Immature natural killer cell (primary cell): Measurements from ENCODE around the gene HES7. TPM values are rescaled to one million over a fixed set of nuclear protein-coding genes. Genes with fewer than 3 reads are reported as not detected.

Experiments
- DNase-seq, 3 donors: peaks; one replicate each; pipeline ENCODE4 v3.0.0; 2022; ENCODE audit warnings: mixed read lengths in 1 of 3
- H3K27ac Mint-ChIP-seq, 6 donors: one replicate each; pipeline ENCODE4 v1.8.0; 2020; ENCODE audit warnings: mixed read lengths in 6 of 6, mild to moderate bottlenecking in 5 of 6, inconsistent platforms in 4 of 6, moderate library complexity in 3 of 6
- H3K27me3 Mint-ChIP-seq, 3 donors: one replicate each; pipeline ENCODE4 v1.8.0; 2020 to 2021; ENCODE audit warnings: low read depth in 3 of 3, mild to moderate bottlenecking in 3 of 3, mixed read lengths in 3 of 3, moderate library complexity in 3 of 3, inconsistent platforms in 1 of 3
- H3K36me3 Mint-ChIP-seq, 3 donors: one replicate each; pipeline ENCODE4 v1.8.0; 2020; ENCODE audit warnings: mixed read lengths in 3 of 3, inconsistent platforms in 2 of 3, mild to moderate bottlenecking in 2 of 3
- H3K4me1 Mint-ChIP-seq, 2 donors: one replicate each; pipeline ENCODE4 v1.8.0; 2020; ENCODE audit warnings: inconsistent platforms in 2 of 2, mild to moderate bottlenecking in 2 of 2, mixed read lengths in 2 of 2, moderate library complexity in 1 of 2
- H3K4me3 Mint-ChIP-seq, 5 donors: one replicate each; pipeline ENCODE4 v1.8.0; 2020; ENCODE audit warnings: mild to moderate bottlenecking in 5 of 5, mixed read lengths in 5 of 5, inconsistent platforms in 3 of 5, moderate library complexity in 3 of 5
- H3K9me3 Mint-ChIP-seq, 6 donors: one replicate each; pipeline ENCODE4 v1.8.0; 2020; ENCODE audit warnings: mild to moderate bottlenecking in 6 of 6, mixed read lengths in 6 of 6, inconsistent platforms in 4 of 6, moderate library complexity in 3 of 6
- polyA plus RNA-seq, 3 donors: library from polyadenylated mRNA; unstranded; fragments of 300-500 nt; fragmentation: Illumina TruSeq; gene quantifications; one replicate each; pipeline ENCODE4 v1.2.3, GENCODE V29; 2021

Gene HES7
- polyA plus RNA-seq, 3 donors from 2014 or later: not detected

DNA sequence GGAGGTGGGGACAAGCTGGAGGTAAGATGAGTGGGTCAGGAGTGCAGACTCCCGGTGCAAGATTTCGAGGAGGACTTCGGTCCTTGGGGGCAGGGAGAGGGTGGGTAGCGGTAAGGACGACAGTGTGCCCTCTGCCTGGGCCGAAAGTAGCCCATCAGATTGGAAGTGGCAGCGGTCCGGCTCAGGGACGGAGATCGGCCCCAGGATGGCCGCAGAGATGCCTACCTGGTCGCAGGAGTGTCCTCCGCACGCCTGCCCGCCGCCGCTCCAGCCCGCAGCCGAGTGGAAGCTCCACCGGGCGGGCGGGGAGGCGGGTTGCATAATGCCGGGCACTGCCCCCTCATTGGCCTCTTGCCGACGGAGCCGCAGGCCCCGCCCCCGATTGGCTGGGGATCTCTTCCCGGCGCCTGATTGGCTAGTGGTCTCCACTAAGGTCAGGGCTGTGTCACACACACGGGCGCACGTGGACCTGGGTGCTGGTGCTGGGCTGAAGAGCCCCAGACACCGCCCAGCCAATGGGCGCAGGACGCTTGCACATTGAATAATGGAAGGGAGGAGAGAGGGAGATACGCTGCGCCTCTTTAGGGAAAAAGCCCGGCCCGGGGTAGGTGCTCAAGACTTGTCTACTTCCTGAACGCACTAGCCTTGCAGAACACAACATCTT, 28.3 kb upstream of the HES7 start, which contains the start of gene PER1:
Gene PER1, minus strand, starts transcription at position 293 of the 664 bp plus-strand sequence. CDS start 1,698 bp downstream, outside the sequence.
- peak within 1 kb of the TSS in 2 of 6 donors; percentile 90 to 95 for H3K27ac Mint-ChIP-seq
- H3K4me1 Mint-ChIP-seq: peaks cover 9 to 38% of the 10 kb centered on the region in 2 donors

DNA sequence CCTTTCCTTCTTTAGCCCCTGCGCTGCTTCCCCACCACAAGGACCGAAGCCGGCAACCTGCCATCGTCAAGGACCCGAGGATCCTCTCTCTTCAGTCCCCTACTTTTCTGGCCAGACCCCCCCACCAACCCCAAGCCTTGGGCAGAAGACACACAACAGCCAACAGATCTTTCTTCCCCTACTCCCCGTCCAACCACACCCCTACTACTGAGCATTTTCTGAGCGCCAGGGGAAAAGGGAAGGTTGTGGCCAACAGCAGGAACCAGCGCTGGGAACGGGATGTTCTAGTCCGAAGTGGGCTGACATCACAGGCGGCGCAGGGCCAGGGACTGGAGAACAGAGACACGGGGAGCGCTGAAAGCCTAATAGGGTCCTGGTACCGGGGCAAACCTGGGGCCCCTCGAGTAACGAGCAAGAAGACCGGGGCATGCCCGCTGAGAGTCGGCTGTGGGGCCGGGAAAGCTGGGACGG, 27.8 kb upstream of the HES7 start:
- peak in 1 of 3 donors; percentile 50 for DNase-seq
- Mint-ChIP-seq H3K9me3 (peaks cover 0 to 4% (median 0%) of the 10 kb centered on the region in 6 donors), H3K36me3 (peaks cover 4 to 16% (median 7%) of the 10 kb centered on the region in 3 donors), H3K27ac (peak overlapping the region in 2 of 6 donors; percentile 90 to 92), H3K4me3 (peak overlapping the region; percentile 85 to 97 (median 90)), H3K27me3 (peaks cover 49 to 55% (median 50%) of the 10 kb centered on the region in 3 donors), H3K4me1 (peaks cover 9 to 40% of the 10 kb centered on the region in 2 donors)

More for the DNA sequence above, 28.3 kb upstream of the HES7 start, which contains the start of gene PER1:
- Mint-ChIP-seq H3K27me3 (peaks cover 47 to 50% (median 50%) of the 10 kb centered on the region in 3 donors), H3K36me3 (peaks cover 0 to 12% (median 4%) of the 10 kb centered on the region in 3 donors), H3K4me3 (peak within 1 kb of the TSS; percentile 85 to 97 (median 90)), H3K9me3 (peaks cover 0 to 4% (median 0%) of the 10 kb centered on the region in 6 donors)
- peak; percentile 81 to 83 (median 82) for DNase-seq

DNA sequence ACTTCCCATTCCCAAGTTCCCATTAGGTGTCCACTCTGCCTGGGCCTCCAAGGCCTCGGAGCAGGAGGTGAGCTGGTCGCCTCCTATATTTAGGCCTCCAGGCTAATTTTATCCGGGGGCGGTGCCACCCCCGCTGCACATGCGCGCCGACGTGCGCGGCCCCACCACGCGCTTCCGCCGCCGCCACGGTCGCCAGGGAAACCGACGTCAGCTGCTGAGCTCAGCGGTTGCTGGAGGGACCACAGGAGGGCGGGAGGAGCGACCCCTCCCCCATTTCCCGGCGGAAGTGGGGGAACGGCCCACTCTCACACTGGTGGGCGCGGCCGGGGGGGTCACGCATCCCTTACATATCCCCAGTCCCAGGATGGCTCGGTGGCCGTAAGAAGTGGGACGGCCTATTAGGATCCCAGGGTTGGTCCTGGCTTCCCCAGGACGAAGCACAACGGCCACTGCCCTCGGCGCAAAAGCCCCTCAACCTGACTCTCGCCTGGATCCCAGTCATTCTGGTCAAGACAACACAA, 27.3 kb upstream of the HES7 start:
- H3K27ac Mint-ChIP-seq: peak overlapping the region in 3 of 6 donors; percentile 88 to 92 (median 90)
- DNase-seq: peak; percentile 94 to 95 (median 95)
- H3K9me3 Mint-ChIP-seq: peaks cover 0 to 4% (median 0%) of the 10 kb centered on the region in 6 donors
- peak overlapping the region; percentile 85 to 97 (median 90) for H3K4me3 Mint-ChIP-seq
- H3K4me1 Mint-ChIP-seq: peaks cover 9 to 40% of the 10 kb centered on the region in 2 donors
- H3K36me3 Mint-ChIP-seq: peaks cover 4 to 21% (median 12%) of the 10 kb centered on the region in 3 donors
- peaks cover 54 to 58% (median 54%) of the 10 kb centered on the region in 3 donors for H3K27me3 Mint-ChIP-seq

DNA sequence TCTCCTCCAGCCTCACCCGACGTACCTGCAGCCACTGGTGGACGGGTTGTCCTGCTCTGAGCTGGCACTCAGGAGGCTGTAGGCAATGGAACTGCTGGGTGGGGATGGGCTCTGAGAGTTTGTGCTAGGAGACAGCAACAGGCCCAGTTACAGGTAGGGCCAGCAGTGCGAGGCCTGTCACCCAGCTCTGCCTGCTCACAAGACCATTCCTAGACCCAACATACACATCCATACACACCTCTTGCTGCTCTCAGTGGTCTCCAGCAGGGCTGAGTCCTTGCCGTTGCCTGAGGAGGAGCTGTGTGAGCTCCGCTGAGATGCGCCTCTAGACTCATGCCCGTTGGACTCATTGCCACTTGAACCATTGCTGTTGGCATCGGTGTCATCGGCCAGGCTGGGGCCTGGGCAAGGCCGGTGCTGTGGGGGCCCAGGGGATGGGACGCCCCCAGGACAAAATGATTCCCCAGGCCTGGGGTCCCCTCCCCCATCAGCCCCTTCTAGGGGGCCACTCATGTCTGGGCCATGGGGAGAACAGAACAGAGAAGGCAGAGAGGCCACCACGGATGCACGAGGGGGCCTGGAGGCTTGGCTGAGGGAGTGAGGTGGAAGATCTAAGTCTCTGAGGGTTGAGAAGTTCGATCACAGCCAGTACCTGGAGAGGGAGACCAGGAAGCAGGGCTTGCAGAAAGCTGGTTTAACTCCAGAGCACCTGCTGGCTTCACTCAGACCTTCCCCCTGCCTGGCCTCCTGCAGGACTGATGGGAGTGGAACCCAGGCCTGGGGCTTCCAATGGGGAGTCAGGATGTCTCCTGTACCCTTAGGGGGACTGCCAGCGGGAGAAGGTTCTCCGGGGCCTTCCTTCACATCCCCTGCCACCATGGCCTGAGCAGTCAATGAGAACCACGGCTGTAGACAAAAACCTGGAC, 26.6 kb upstream of the HES7 start:
- Mint-ChIP-seq H3K4me3 (peak overlapping the region; percentile 85 to 97 (median 90)), H3K9me3 (peaks cover 0 to 4% (median 0%) of the 10 kb centered on the region in 6 donors), H3K27ac (peak overlapping the region; percentile 49 to 92 (median 63)), H3K4me1 (peaks cover 9 to 40% of the 10 kb centered on the region in 2 donors), H3K36me3 (peaks cover 4 to 25% (median 12%) of the 10 kb centered on the region in 3 donors), H3K27me3 (peaks cover 54 to 58% (median 56%) of the 10 kb centered on the region in 3 donors)
- DNase-seq: no peak

DNA sequence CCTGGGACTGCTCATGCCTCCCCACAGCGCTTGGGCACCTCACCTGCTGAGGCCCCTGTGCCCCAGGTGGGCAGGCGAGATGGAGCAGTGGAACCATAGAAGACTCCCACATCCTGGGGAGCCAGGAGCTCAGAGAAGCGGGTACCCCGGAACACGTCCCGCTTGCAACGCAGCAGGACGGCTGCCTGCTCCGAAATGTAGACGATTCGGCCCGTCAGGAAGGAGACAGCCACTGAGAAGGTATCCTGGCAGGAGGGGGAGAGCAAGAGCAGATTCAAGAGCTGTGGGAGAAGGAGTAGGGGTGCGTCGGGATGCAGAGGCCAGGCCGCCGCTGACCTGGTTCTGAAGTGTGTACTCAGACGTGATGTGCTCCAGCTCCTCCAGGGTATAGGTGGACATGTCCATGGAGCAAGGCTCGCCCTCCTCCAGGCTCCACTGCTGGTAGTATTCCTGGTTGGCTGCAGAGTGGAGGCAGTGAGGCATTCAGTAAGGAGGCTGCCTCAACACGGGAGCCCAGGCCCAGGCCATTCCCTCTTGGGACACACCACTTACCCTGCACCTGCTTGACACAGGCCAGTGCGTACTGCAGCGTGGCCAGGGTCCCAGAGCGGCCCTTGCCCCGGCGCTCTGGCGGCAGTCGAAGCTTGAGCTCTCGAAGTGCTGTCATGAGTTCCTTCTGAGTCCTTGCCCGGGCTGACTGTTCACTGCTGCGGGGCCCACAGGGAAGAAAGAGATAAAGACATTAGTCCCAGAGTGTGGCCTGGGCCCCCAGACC, 25.7 kb upstream of the HES7 start:
- peaks cover 4 to 25% (median 12%) of the 10 kb centered on the region in 3 donors for H3K36me3 Mint-ChIP-seq
- peaks cover 54 to 64% (median 59%) of the 10 kb centered on the region in 3 donors for H3K27me3 Mint-ChIP-seq
- H3K4me3 Mint-ChIP-seq: peak overlapping the region in 4 of 5 donors; percentile 6 to 53 (median 38)
- H3K27ac Mint-ChIP-seq: peak overlapping the region; percentile 53 to 92 (median 66)
- H3K9me3 Mint-ChIP-seq: peaks cover 0 to 4% (median 0%) of the 10 kb centered on the region in 6 donors
- DNase-seq: no peak
- peaks cover 9 to 40% of the 10 kb centered on the region in 2 donors for H3K4me1 Mint-ChIP-seq

DNA sequence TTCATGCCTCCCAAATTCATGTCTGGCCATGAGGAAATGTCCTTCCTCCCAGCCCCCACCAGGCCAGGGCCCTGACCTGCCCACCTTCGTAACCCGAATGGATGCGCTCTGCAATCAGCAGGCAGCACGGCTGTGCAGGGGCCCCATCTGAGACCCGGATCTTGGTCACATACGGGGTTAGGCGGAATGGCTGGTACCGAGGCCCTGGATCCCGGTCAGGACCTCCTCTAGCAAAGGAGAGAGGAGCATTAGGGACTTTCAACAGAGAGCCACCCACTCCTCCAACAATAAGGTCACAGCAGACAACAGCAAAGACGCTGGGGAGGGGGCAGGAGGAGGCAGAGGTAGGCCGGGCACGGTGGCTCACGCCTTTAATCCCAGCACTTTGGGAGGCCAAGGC, 24.7 kb upstream of the HES7 start:
- Mint-ChIP-seq H3K27ac (peak overlapping the region in 2 of 6 donors; percentile 30 to 57), H3K27me3 (peaks cover 55 to 66% (median 58%) of the 10 kb centered on the region in 3 donors), H3K36me3 (peaks cover 4 to 31% (median 12%) of the 10 kb centered on the region in 3 donors), H3K9me3 (peaks cover 0 to 4% (median 0%) of the 10 kb centered on the region in 6 donors), H3K4me3 (peak overlapping the region in 1 of 5 donors; percentile 13), H3K4me1 (peaks cover 9 to 39% of the 10 kb centered on the region in 2 donors)
- DNase-seq: no peak

DNA sequence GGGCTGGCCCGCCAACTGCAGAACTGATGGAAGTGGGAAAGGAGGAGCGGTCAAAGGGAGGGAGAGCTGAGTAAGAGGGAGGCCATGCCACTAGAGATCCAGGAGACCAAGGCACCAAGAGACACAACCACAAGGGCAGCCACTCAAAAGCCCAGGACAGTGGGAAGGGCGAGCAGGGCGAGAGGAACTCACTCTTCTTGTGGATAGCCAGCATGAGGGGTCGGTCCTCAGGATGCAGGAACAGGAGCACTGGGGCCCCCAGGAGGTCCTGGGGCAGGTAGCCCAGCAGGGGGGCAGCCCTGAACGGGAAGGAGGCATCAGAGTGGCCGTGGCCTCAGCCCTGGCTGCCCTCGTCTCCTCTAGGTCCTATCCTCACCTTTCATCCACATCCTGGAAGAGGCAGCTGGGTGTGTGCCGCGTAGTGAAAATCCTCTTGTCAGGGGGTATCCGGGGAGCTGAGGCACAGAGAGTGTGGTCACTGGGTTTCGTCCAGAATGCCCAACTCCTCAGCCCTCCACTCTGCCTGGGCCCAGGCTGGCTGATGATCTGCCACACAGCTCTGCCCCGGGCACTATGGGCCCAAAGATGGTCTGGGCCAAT, 24.0 kb upstream of the HES7 start:
- H3K4me3 Mint-ChIP-seq: peak overlapping the region in 1 of 5 donors; percentile 33
- DNase-seq: no peak
- peaks cover 0 to 4% (median 0%) of the 10 kb centered on the region in 6 donors for H3K9me3 Mint-ChIP-seq
- peaks cover 9 to 33% of the 10 kb centered on the region in 2 donors for H3K4me1 Mint-ChIP-seq
- peak overlapping the region in 4 of 6 donors; percentile 42 to 73 (median 59) for H3K27ac Mint-ChIP-seq
- peaks cover 55 to 69% (median 56%) of the 10 kb centered on the region in 3 donors for H3K27me3 Mint-ChIP-seq
- peaks cover 4 to 31% (median 12%) of the 10 kb centered on the region in 3 donors for H3K36me3 Mint-ChIP-seq

DNA sequence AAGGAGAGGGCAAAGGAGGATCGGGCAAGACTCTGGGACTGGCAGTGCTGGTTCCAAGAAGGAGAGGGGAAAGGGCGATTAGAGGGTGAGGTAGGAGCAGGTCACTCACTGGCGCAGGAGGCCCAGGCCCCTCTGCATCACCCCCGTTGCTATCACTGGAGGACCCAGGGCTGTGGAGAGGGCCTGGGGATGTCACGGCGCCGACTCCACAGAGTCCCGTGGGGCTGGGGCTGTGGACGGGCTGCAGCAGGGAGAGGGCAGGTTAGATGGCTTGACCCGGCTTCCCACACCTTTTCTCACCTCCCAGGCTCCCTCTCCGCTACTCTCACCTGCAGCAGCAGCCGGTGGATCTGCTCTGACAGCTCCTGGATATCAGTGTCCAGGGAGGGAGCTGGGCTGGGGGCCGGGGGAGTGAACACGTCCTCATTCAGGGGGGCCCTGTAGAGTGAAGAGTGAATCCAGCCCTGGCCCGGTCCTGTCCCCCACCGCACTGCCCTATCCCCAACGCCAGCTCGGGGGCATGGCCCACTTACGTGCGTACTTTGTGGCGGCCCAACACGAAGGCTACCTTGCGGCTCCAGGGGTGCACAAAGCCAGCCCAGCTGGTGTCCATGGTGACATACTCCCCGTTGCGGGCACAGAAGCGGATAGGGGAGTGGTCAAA, 23.4 kb upstream of the HES7 start:
- Mint-ChIP-seq H3K27ac (peak overlapping the region in 3 of 6 donors; percentile 42 to 61 (median 57)), H3K4me3 (peak overlapping the region in 1 of 5 donors; percentile 33), H3K27me3 (peaks cover 55 to 64% (median 56%) of the 10 kb centered on the region in 3 donors), H3K9me3 (peaks cover 0 to 4% (median 0%) of the 10 kb centered on the region in 6 donors), H3K36me3 (peaks cover 4 to 31% (median 12%) of the 10 kb centered on the region in 3 donors), H3K4me1 (peaks cover 9 to 26% of the 10 kb centered on the region in 2 donors)
- no peak for DNase-seq

DNA sequence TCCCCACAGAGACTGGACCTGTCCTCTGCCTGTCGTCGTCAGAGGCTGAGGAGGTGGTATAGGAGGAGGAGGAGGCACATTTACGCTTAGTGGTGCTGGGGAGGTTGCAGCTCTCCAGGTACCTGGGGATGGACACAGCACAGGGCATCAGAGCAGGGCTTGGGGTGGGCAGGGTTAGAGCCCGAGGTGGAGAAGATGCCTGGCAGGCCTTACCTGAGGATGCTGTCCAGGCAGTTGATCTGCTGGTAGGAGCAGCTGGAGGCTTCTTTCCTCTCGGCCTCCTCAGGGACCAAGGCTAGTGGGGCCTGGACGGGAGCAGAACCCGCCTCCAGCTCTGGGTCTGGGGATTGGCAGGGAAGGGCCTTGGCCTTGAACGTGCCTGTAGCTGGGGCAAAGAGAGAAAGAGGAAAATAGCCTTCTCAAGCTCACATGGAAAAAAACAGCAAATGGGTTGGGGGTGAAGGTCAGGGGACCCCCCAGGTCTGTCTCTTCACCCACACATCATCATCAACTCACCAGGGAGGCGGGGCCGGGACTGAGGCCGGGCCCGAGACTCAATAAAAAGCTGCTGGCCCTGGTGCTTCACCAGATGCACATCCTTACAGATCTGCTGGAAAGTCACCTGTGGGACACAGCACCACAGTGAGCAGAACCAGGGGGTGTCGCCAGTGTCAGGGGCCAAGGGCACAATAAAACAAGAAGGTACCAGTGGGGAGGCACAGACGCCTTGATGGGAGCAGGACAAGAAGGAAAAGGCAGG, 22.7 kb upstream of the HES7 start:
- Mint-ChIP-seq H3K27ac (peak overlapping the region in 2 of 6 donors; percentile 53 to 57), H3K27me3 (peaks cover 53 to 61% (median 54%) of the 10 kb centered on the region in 3 donors), H3K4me3 (peak overlapping the region in 1 of 5 donors; percentile 33)

DNA sequence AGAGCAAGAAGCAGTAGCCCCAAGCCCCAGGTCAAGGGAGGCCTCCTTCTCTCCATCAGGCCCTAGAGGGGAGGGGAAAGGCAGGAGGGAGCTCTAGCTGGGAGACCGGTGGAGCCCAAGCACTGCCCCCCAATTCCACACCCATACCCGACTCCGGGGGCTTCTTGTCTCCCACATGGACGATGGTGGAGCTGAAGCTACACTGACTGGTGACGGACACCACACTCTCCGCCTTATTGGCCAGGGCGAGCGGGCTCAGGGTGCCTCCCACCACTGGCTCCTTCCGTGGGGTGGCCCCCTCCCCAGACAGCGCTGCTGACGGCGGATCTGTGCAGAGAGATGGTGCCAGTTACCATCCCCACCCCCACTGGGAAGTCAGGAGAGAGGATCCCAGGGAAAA, 21.9 kb upstream of the HES7 start:
- peak overlapping the region in 1 of 6 donors; percentile 53 for H3K27ac Mint-ChIP-seq
- peaks cover 6 to 31% (median 12%) of the 10 kb centered on the region in 3 donors for H3K36me3 Mint-ChIP-seq
- no peak overlapping the region for H3K4me3 Mint-ChIP-seq
- no peaks in the 10 kb centered on the region for H3K9me3 Mint-ChIP-seq
- peaks cover 9 to 14% of the 10 kb centered on the region in 2 donors for H3K4me1 Mint-ChIP-seq
- peaks cover 51 to 58% (median 51%) of the 10 kb centered on the region in 3 donors for H3K27me3 Mint-ChIP-seq
- DNase-seq: no peak

More for the DNA sequence above, 22.7 kb upstream of the HES7 start:
- DNase-seq: no peak
- H3K9me3 Mint-ChIP-seq: peaks cover 0 to 3% (median 0%) of the 10 kb centered on the region in 6 donors
- H3K4me1 Mint-ChIP-seq: peaks cover 9 to 19% of the 10 kb centered on the region in 2 donors
- peaks cover 5 to 31% (median 12%) of the 10 kb centered on the region in 3 donors for H3K36me3 Mint-ChIP-seq
